ENCODE data around the gene MTUS2. TPM values are rescaled to one million over a fixed set of nuclear protein-coding genes. Genes with fewer than 3 reads are reported as not detected.
A peak's percentile ranks its signal among the peaks of the same experiment; 100 is the strongest.

Gene MTUS2
- polyA plus RNA-seq, 1 donor from 2014 or later: 0.06 TPM

DNA sequence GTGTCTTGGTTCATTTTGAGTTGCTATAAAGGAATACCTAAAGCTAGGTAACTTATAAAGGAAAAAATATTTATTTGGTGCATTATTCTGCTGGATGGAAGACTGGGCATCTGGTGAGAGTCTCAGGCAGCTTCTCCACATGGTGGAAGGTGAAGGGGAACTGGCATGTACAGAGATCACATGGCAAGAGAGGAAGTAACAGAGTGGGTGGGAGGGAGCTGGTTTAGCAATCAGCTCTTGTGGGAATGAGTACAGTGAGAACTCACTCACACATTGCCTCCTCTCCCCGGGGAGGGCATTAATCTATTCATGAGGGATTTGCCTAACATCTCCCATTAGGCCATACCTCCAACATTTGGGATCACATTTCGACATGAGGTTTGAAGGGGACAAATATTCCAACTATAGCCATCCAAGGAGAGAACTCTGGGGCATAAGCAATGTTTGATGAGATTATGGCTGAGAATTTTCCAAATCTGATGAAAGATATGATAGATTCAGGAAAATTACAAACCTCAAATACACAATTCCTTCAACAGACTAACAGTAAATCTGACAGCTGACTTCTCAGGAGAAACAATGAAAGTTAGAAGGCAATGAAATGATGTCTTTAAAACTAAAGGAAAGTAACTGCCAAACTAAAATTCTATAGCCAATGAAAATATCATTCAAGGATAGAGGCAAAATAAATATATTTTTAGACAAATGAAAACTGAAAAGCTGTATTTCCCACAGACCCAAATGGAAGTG, 52.5 kb downstream of the MTUS2 start:
- H3K4me3 Mint-ChIP-seq: peak overlapping the region in 1 of 4 donors; percentile 38
- peaks cover 3% of the 10 kb centered on the region for H3K27me3 Mint-ChIP-seq
- H3K4me1 Mint-ChIP-seq: peaks cover 0 to 2% (median 0%) of the 10 kb centered on the region in 3 donors
- H3K36me3 Mint-ChIP-seq: no peaks in the 10 kb centered on the region
- peaks cover 6 to 14% (median 10%) of the 10 kb centered on the region in 3 donors for H3K9me3 Mint-ChIP-seq
- no peak overlapping the region for H3K27ac Mint-ChIP-seq

DNA sequence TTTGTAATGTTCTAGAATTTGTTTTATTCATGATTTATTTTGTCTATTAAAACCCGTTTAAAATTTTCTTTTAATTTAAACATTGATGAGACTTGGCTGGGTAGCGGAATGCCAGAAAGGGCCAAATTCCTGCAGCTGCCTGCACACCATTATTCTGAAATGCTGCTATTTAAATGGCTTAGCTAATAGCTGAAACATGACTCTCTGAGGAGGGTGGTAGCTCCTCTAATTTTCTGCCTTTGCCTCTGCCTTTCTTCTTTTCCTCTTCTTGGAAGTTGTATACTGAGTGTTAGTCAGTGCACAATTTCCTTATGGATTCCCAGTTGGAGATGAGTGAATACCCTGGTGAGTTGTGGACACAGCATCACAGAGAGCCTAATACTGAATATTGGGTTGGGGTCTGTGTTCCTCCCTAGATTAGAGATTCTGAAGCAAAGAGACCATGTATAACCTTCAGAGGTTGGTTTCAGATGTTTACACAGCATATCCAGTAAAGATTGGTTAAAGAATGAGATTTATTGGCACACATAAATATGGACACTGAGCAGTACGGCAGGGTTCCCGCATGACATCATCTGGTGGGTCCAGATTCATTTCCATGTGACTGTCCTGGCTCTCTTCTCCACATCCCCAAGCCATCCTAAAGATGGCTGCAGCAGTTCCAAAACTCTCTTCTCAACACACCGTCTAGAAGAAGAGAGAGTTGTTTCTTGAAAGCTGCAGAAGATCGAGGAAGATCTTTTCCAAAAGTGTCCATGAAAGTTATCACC, 55.9 kb downstream of the MTUS2 start:
- Mint-ChIP-seq H3K9me3 (peaks cover 11 to 17% (median 15%) of the 10 kb centered on the region in 3 donors), H3K27ac (no peak overlapping the region), H3K27me3 (peaks cover 2% of the 10 kb centered on the region), H3K36me3 (no peaks in the 10 kb centered on the region), H3K4me1 (no peaks in the 10 kb centered on the region), H3K4me3 (no peak overlapping the region)

DNA sequence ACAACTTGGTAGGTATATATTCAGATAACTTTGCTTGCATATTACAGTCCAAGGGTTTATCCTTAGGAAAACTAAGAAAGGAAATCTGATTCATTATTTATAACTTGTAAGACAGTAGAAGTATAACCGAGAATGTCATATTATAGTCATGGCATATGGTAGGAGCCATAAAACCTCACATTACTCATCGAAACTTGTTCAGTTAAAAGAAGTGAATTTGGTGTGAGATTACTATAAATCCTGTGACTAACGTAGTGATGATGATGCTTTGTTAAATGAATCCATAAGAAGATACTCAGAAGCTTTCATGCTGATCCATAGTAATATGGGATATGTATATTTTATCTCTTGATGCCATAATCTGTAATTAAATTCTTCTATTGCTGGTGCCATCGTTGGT, 57.3 kb downstream of the MTUS2 start:
- H3K9me3 Mint-ChIP-seq: peaks cover 5 to 12% (median 9%) of the 10 kb centered on the region in 3 donors

DNA sequence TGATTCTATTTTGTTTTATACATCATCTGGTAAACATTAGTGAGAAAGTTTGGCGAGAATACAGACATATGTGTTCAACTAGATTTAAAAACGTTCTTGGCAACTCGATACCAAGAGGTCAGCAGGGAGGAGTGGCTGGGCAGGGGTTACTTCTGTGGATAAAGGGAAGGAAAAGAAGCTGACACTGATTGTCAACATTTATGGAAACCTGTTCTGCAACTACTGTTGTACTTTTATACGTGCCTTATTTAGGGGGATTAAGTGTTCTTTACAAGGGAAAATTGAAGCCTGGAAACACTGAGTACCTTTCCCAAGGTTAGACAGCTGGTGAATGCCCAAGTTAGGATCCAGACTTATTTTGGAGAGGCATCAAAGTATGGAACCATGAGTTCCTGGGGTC, 65.0 kb downstream of the MTUS2 start:
- H3K27ac Mint-ChIP-seq: no peak overlapping the region
- H3K27me3 Mint-ChIP-seq: peaks cover 3% of the 10 kb centered on the region
- H3K36me3 Mint-ChIP-seq: no peaks in the 10 kb centered on the region
- peaks cover 0 to 2% (median 0%) of the 10 kb centered on the region in 3 donors for H3K9me3 Mint-ChIP-seq
- no peaks in the 10 kb centered on the region for H3K4me1 Mint-ChIP-seq
- H3K4me3 Mint-ChIP-seq: no peak overlapping the region

More for the DNA sequence above, 57.3 kb downstream of the MTUS2 start:
- Mint-ChIP-seq H3K27me3 (peaks cover 3% of the 10 kb centered on the region), H3K4me3 (no peak overlapping the region), H3K27ac (no peak overlapping the region), H3K4me1 (no peaks in the 10 kb centered on the region), H3K36me3 (no peaks in the 10 kb centered on the region)

DNA sequence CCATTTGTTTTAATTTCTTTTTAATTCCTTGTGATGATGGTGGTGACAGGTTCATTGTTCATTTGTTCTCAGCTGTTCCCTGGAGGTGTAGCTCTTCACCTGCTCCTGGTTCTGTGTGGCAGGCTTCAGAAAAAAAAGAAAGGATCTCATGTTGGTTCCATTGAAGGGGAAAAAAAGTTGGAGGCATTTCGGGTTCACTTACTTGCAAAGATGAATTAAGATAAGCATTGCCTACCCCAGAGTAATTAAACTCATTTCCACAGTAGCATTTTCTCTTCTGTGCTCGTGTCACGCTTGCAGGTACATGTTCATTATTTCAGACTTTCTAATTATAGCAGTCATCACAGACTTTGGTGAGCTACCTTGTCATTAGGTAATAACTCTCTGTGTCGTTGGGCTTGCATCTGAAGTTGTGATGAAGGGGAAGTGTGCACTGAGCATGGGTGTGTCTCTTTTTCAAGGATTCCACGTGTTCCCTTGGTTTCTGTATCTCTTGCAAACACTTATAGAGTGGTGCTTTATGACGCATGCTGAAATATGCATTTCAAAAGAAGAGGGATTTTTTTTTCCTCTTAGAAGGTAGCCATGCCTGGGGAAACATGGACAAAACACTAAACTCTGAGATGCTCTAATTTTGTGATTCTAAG, 69.1 kb downstream of the MTUS2 start:
- no peaks in the 10 kb centered on the region for H3K27me3 Mint-ChIP-seq
- H3K4me3 Mint-ChIP-seq: no peak overlapping the region
- no peak overlapping the region for H3K27ac Mint-ChIP-seq
- peaks cover 0 to 2% (median 0%) of the 10 kb centered on the region in 3 donors for H3K9me3 Mint-ChIP-seq
- H3K36me3 Mint-ChIP-seq: no peaks in the 10 kb centered on the region
- H3K4me1 Mint-ChIP-seq: no peaks in the 10 kb centered on the region

DNA sequence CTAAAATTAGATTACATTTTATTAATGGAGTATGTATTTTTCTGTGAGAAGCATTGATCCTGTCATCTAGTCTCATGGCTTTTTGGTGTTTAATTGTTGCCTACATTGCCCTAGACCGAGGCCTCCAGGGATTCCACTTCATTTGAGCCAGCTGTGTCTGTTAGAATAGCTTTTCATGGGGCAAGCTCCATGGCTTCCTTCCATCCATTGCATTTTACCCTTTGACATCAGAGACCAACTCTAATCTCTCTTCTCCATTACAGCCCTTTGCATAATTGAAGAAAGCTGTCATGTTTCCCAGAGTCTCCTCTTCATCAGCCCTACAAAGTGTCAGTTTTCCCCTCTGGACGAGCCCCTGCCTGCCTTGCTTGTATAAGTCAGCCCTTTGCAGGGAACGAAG, 70.6 kb downstream of the MTUS2 start:
- Mint-ChIP-seq H3K9me3 (peaks cover 0 to 2% (median 0%) of the 10 kb centered on the region in 3 donors), H3K27me3 (no peaks in the 10 kb centered on the region), H3K4me1 (no peaks in the 10 kb centered on the region), H3K4me3 (no peak overlapping the region), H3K27ac (no peak overlapping the region), H3K36me3 (no peaks in the 10 kb centered on the region)

DNA sequence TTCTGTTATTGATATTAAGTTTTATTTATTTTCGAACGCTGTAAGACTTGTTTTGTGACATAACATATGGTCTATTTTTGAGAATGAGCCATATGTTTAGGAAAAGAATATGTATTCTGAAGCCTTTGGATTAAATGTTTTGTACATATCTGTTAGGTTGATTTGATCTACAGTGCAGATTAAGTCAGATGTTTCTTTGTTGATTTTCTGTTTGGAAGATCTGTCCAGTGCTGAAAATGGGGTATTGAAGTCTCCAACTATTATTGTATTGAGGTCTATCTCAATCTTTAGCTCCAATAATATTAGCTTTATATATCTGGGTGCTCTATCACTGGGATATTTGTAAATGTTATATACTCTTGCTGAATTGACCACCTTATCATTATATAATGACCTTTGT, 97.9 kb downstream of the MTUS2 start:
- Mint-ChIP-seq H3K4me1 (no peaks in the 10 kb centered on the region), H3K27ac (no peak overlapping the region), H3K27me3 (no peaks in the 10 kb centered on the region), H3K36me3 (peaks cover 2% of the 10 kb centered on the region), H3K9me3 (peaks cover 11 to 36% (median 12%) of the 10 kb centered on the region in 3 donors), H3K4me3 (no peak overlapping the region)

DNA sequence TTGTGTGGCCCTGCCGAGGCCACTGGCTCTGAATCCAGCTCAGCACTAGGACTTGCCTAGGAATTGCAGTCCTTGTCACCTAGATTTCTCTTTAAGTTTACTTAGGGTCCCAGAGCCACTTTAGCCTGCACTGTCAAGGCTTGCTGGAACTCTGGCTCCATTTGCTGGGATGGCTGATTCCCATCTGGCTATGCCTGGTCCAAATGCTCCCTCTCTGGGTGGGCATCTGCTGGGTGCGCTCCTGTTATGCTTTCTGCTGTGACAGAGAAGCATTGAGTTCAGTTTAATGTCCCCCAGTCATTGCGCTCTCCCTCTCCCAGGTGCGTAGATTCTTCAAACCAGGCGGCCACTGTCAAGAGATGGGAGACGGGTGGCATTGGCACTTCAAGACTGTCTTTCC, 102.2 kb downstream of the MTUS2 start:
- Mint-ChIP-seq H3K27ac (no peak overlapping the region), H3K4me1 (no peaks in the 10 kb centered on the region), H3K36me3 (peaks cover under 1% of the 10 kb centered on the region), H3K4me3 (peak overlapping the region in 1 of 4 donors; percentile 22), H3K27me3 (peaks cover 3% of the 10 kb centered on the region), H3K9me3 (peaks cover 3 to 15% (median 8%) of the 10 kb centered on the region in 3 donors)

DNA sequence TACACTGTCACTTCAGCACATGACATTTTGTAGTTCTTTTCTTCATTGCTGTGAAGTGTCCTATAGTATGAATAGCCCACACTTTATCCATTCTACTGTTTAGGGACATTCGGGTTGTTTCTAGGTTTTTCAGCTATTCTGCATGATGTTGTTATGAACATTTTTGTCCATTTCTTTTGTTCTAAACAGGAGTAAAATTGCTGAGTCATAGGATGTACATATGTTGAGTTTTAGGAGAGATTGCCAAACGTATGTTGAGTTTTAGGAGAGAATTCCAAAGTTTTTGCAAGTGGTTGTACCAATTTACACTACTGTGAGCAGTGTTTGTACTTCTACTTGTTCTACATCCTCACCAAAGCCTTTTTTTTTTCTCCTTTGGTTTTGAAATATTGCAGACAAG, 115.0 kb downstream of the MTUS2 start:
- no peak overlapping the region for H3K4me3 Mint-ChIP-seq
- peaks cover 7% of the 10 kb centered on the region for H3K27me3 Mint-ChIP-seq
- H3K36me3 Mint-ChIP-seq: no peaks in the 10 kb centered on the region
- H3K27ac Mint-ChIP-seq: no peak overlapping the region
- no peaks in the 10 kb centered on the region for H3K9me3 Mint-ChIP-seq
- no peaks in the 10 kb centered on the region for H3K4me1 Mint-ChIP-seq

DNA sequence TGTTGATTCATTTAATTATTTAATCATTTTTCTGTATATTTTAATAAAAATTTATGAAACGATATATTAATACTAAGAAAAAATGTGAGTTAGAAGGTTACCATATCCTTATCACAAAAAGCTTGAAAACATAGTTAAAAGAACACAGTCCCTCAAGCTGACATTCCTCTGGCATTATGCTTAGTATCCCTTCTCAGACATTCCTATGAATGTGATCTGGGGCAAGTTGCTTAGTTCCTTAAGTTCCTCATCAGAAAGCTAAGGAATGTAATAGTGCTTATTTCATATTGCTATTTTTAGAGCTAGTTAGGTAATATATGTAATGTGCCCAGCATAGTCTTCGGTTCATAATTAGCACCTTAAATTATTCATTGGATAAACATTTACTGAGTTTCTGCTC, 122.8 kb downstream of the MTUS2 start:
- Mint-ChIP-seq H3K27me3 (peaks cover 4% of the 10 kb centered on the region), H3K4me1 (no peaks in the 10 kb centered on the region), H3K36me3 (no peaks in the 10 kb centered on the region), H3K4me3 (no peak overlapping the region), H3K9me3 (peaks cover 0 to 2% (median 0%) of the 10 kb centered on the region in 3 donors), H3K27ac (no peak overlapping the region)

DNA sequence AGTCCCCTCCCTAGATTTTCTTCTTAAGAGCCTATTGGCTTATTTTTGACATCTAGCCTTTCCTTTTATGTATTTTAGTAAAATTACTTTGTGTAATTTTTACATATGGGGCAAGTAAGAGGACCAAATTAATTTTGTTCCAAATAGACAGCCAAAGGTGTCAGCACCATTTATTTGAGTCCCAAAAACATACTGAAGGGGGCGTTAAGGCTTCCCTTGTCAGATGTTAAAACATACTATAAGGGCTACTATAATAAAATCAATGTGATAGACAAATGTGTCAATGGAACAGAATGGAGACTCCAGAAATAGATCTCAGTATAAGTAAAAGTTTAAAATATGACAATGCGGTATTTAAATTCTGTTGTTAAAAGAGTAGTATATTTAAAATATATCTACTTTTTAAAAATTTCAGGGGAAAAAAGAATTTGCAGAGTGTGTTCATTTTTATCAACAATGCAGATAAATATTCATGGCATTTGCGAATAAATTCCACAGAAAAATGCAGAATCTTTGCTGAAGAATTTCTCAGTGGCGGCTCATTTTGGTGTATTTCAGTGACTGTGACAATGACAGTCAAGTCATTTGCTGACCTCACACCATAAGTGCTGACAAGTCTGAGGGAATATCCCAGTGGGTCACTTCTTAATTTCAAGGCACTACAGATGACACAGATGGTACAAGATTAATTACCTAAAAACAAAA, 133.7 kb downstream of the MTUS2 start:
- H3K9me3 Mint-ChIP-seq: peaks cover 0 to 2% (median 0%) of the 10 kb centered on the region in 3 donors
- peaks cover 0 to 2% (median 0%) of the 10 kb centered on the region in 3 donors for H3K4me1 Mint-ChIP-seq
- no peaks in the 10 kb centered on the region for H3K27me3 Mint-ChIP-seq
- H3K4me3 Mint-ChIP-seq: no peak overlapping the region
- no peaks in the 10 kb centered on the region for H3K36me3 Mint-ChIP-seq
- H3K27ac Mint-ChIP-seq: no peak overlapping the region

DNA sequence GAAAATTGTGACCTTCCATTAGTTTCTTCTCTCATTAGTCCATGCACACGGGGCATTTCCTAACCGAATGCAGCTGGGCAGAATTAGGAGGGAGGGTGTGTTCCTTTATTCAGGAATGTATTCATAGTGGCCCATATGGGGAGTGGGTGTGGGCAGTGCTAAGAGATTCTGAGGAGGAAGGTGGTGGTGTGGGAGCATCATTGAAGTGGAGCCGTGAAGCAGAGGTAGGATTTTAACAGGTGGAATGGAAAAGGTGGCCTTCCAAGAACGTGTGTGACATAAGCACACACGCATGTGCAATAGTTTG, 134.2 kb downstream of the MTUS2 start:
- Mint-ChIP-seq H3K27ac (no peak overlapping the region), H3K9me3 (peaks cover 0 to 2% (median 0%) of the 10 kb centered on the region in 3 donors)

DNA sequence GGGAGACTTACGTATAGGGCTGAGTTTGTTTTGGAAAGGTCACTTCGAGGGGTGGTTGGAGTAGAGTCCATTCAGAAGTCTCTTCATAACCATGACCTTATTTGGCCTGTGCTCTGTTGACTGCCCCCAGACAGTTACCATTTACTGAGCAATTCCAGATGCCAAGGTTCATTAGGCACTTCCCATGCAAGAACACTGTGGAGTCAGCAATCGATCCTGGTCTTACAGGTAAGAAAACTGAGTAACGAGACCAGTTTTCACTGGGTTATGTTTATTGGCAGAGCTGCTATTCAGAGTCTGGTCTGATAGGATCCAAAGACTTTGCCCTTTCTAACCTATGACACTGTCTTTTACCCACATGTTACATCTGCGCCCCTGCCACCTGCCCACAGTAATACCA, 134.7 kb downstream of the MTUS2 start:
- peaks cover 0 to 2% (median 0%) of the 10 kb centered on the region in 3 donors for H3K4me1 Mint-ChIP-seq
- no peaks in the 10 kb centered on the region for H3K36me3 Mint-ChIP-seq
- H3K9me3 Mint-ChIP-seq: peaks cover 0 to 2% (median 0%) of the 10 kb centered on the region in 3 donors
- H3K4me3 Mint-ChIP-seq: no peak overlapping the region
- no peak overlapping the region for H3K27ac Mint-ChIP-seq
- peaks cover 1% of the 10 kb centered on the region for H3K27me3 Mint-ChIP-seq

More for the DNA sequence above, 134.2 kb downstream of the MTUS2 start:
- Mint-ChIP-seq H3K4me1 (peaks cover 0 to 2% (median 0%) of the 10 kb centered on the region in 3 donors), H3K27me3 (no peaks in the 10 kb centered on the region), H3K4me3 (no peak overlapping the region), H3K36me3 (no peaks in the 10 kb centered on the region)

DNA sequence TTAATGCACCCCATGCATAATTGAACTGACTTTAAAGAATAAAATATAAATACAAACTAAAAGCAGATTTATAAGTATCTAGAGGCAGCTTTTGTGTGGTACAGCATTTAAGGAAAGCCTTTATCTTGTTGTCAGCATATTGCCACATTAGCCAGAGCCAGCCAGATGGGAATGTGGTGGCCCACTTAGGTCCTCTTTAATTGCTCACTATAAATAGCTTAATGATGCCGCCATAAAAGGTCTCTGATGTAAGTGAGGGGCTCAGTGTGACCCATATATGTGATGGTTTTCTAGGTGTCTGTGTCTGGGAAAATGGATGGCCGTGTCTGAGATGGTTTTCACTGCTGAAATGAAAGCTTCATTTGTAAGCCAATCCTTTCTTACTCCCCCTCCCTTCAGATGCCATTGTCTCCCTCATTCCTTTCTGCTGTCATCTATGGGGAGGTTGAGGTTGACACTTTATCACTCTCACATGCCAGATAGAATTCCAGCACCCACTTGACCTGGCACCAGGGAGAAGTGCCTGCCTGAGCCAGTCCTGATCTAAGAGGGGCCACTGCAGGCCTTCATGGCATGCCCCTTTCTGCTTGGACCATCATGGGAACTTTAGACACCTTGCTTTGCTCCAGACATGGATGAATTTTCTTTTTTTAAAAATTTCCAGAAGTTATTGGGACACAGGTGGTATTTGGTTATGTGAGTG, 135.3 kb downstream of the MTUS2 start:
- Mint-ChIP-seq H3K27ac (no peak overlapping the region), H3K27me3 (peaks cover 3% of the 10 kb centered on the region), H3K4me1 (peaks cover 0 to 2% (median 0%) of the 10 kb centered on the region in 3 donors), H3K9me3 (peaks cover 0 to under 1% (median 0%) of the 10 kb centered on the region in 3 donors), H3K36me3 (no peaks in the 10 kb centered on the region), H3K4me3 (no peak overlapping the region)

All from IgD-negative memory B cell (primary cell).